SK-N-SH (cell line): ENCODE data around the gene HSF4. TPM values are rescaled to one million over a fixed set of nuclear protein-coding genes. Genes with fewer than 3 reads are reported as not detected.

Experiments
- CTCF ChIA-PET: fragments of 300-600, 350-600 bp; formaldehyde crosslinking; extraction: SDS; loops from one replicate; lab custom pipeline; 2021; lab: Yijun Ruan, JAX
- POLR2A ChIA-PET: fragments of 350-600 bp; sonication (Branson Sonifier 250); formaldehyde crosslinking; extraction: SDS; loops from one replicate; lab custom pipeline; 2020; ENCODE audit warnings: antibody characterized with exemption, inconsistent platforms; lab: Yijun Ruan, JAX
- DNase-seq: peaks from one replicate; pipeline ENCODE4 v3.0.0; 2012
- H2AFZ ChIP-seq: fragments of 200-600 bp; sonication (generic); 2 replicates; pipeline ENCODE4 v1.8.1; 2016; ENCODE audit warnings: antibody characterized with exemption, mild to moderate bottlenecking, low read depth
- H3F3A ChIP-seq: fragments of 200-600 bp; sonication (generic); replicated peaks from 2 replicates; pipeline ENCODE3; 2016; ENCODE audit warnings: antibody characterized with exemption, mild to moderate bottlenecking; ENCODE audit not compliant: insufficient read depth
- H3K27ac ChIP-seq, 2 experiments: fragments of 200-500 bp in 1 of 2; fragments of 200-600 bp in 1 of 2; sonication (Bioruptor generic) in 1 of 2; sonication (generic), shearing (Covaris generic) in 1 of 2; 2 replicates each; pipeline versions ENCODE4 v1.5.1 to v1.6.1; 2014 to 2016; ENCODE audit warnings: low read depth in 2 of 2, inconsistent platforms in 1 of 2, low read length in 1 of 2, mild to moderate bottlenecking in 1 of 2, mixed read lengths in 1 of 2
- H3K27me3 ChIP-seq: fragments of 200-600 bp; sonication (generic), shearing (Covaris generic); 2 replicates; pipeline ENCODE4 v1.6.1; 2016; ENCODE audit warnings: mixed run types; ENCODE audit not compliant: insufficient read depth
- H3K36me3 ChIP-seq, 2 experiments: fragments of 200-500 bp in 1 of 2; fragments of 200-600 bp in 1 of 2; sonication (Bioruptor generic) in 1 of 2; sonication (generic) in 1 of 2; replicated peaks in 1 of 2; 2 replicates each; pipeline versions ENCODE3 to v1.5.1; 2014 to 2016; ENCODE audit warnings: low read length in 1 of 2, mild to moderate bottlenecking in 1 of 2; ENCODE audit not compliant: insufficient read depth in 2 of 2, control insufficient read depth in 1 of 2
- H3K4me1 ChIP-seq, 2 experiments: fragments of 200-500 bp in 1 of 2; fragments of 200-600 bp in 1 of 2; sonication (Bioruptor generic) in 1 of 2; sonication (generic), shearing (Covaris generic) in 1 of 2; 2 replicates each; pipeline versions ENCODE4 v1.5.1 to v1.6.1; 2014 to 2016; ENCODE audit warnings: low read depth in 1 of 2, low read length in 1 of 2, mixed run types in 1 of 2; ENCODE audit not compliant: insufficient read depth in 2 of 2, control insufficient read depth in 1 of 2
- H3K4me2 ChIP-seq: fragments of 200-600 bp; sonication (generic), shearing (Covaris generic); 2 replicates; pipeline ENCODE4 v1.6.1; 2017; ENCODE audit warnings: mixed run types
- H3K4me3 ChIP-seq, 2 experiments: fragments of 200-500 bp in 1 of 2; fragments of 200-600 bp in 1 of 2; sonication (Bioruptor generic) in 1 of 2; sonication (generic), shearing (Covaris generic) in 1 of 2; 2 replicates each; pipeline versions ENCODE4 v1.5.1 to v1.8.1; 2014 to 2016; ENCODE audit warnings: low read depth in 2 of 2, inconsistent platforms in 1 of 2, low read length in 1 of 2, mild to moderate bottlenecking in 1 of 2, mixed read lengths in 1 of 2, moderate library complexity in 1 of 2
- H3K79me2 ChIP-seq: fragments of 200-600 bp; sonication (generic); 2 replicates; pipeline ENCODE4 v1.8.1; 2017; ENCODE audit warnings: mild to moderate bottlenecking; ENCODE audit not compliant: insufficient read depth
- H3K9ac ChIP-seq: fragments of 200-600 bp; sonication (generic); 2 replicates; pipeline ENCODE4 v1.6.1; 2017; ENCODE audit warnings: mixed run types
- H3K9me2 ChIP-seq: fragments of 200-600 bp; sonication (generic); 2 replicates; pipeline ENCODE4 v1.6.1; 2017; ENCODE audit warnings: mixed run types
- H3K9me3 ChIP-seq: fragments of 200-600 bp; sonication (generic); 2 replicates; pipeline ENCODE4 v1.6.1; 2017; ENCODE audit warnings: mixed run types, mild to moderate bottlenecking, moderate library complexity
- H4K20me1 ChIP-seq: fragments of 200-600 bp; sonication (generic); 2 replicates; pipeline ENCODE4 v1.6.1; 2017; ENCODE audit warnings: mild to moderate bottlenecking, mixed run types; ENCODE audit not compliant: insufficient read depth
- CTCF ChIP-seq: fragments of 200-600 bp; sonication (generic); IDR thresholded peaks from 2 replicates; pipeline ENCODE4 v1.6.1; 2017; ENCODE audit warnings: antibody characterized with exemption, mild to moderate bottlenecking, moderate library complexity
- ELF1 ChIP-seq: IDR thresholded peaks from 2 replicates; pipeline ENCODE4 v1.4.0; 2012
- EZH2phosphoT487 ChIP-seq: fragments of 200-600 bp; sonication (generic); IDR thresholded peaks from 2 replicates; pipeline ENCODE4 v1.6.1; 2017; ENCODE audit warnings: low read depth, mixed run types, mild to moderate bottlenecking, antibody characterized with exemption, moderate library complexity, borderline replicate concordance
- FOXJ3 ChIP-seq: sonication (generic); formaldehyde crosslinking; IDR thresholded peaks from 2 replicates; pipeline ENCODE4 v1.5.1; 2020; ENCODE audit warnings: mild to moderate bottlenecking, missing genetic modification reagents
- FOXM1 ChIP-seq: IDR thresholded peaks from 2 replicates; pipeline ENCODE4 v1.4.0; 2012; ENCODE audit warnings: low read depth, mild to moderate bottlenecking
- IRF3 ChIP-seq: fragments of 150-350 bp; IDR thresholded peaks from 2 replicates; pipeline ENCODE4 v1.6.1; 2016; ENCODE audit warnings: mild to moderate bottlenecking, low read depth, low read length
- MAX ChIP-seq: IDR thresholded peaks from 2 replicates; pipeline ENCODE4 v1.4.0; 2012; ENCODE audit warnings: low read depth
- MXI1 ChIP-seq: IDR thresholded peaks from 2 replicates; pipeline ENCODE4 v1.6.1; 2012; ENCODE audit warnings: mild to moderate bottlenecking, low read depth, low read length, improper control_type of control experiment
- NFIC ChIP-seq: IDR thresholded peaks from 2 replicates; pipeline ENCODE4 v1.4.0; 2012; ENCODE audit warnings: borderline replicate concordance
- PBX3 ChIP-seq: IDR thresholded peaks from 2 replicates; pipeline ENCODE4; 2012
- POLR2AphosphoS5 ChIP-seq: IDR thresholded peaks from 2 replicates; pipeline ENCODE4 v1.6.1; 2012; ENCODE audit warnings: low read depth, low read length
- RAD21 ChIP-seq: IDR thresholded peaks from 2 replicates; pipeline ENCODE4 v1.6.1; 2012; ENCODE audit warnings: mild to moderate bottlenecking, low read length
- RFX5 ChIP-seq: IDR thresholded peaks from 2 replicates; pipeline ENCODE4 v1.6.1; 2012; ENCODE audit warnings: mild to moderate bottlenecking, improper control_type of control experiment, low read length
- RXRA ChIP-seq: IDR thresholded peaks from 2 replicates; pipeline ENCODE4 v1.4.0; 2012; ENCODE audit warnings: low read depth, mild to moderate bottlenecking, borderline replicate concordance
- TCF12 ChIP-seq: IDR thresholded peaks from 2 replicates; pipeline ENCODE4 v1.4.0; 2012
- TEAD4 ChIP-seq: IDR thresholded peaks from 2 replicates; pipeline ENCODE4 v1.4.0; 2012; ENCODE audit warnings: mild to moderate bottlenecking, borderline replicate concordance; ENCODE audit not compliant: insufficient read depth
- USF2 ChIP-seq: fragments of 150-350 bp; IDR thresholded peaks from 2 replicates; pipeline ENCODE4 v1.6.1; 2017; ENCODE audit warnings: antibody characterized with exemption, low read length, low read depth, borderline replicate concordance
- YY1 ChIP-seq: IDR thresholded peaks from 2 replicates; pipeline ENCODE4 v1.4.0; 2012; ENCODE audit warnings: low read depth, mild to moderate bottlenecking
- ZBTB33 ChIP-seq: IDR thresholded peaks from 2 replicates; pipeline ENCODE4 v1.4.0; 2012; ENCODE audit warnings: low read depth, borderline replicate concordance
- WGBS: methylation state at CpG from one replicate; pipeline ENCODE4 v1.1.6; 2017; ENCODE audit warnings: low lambda C conversion rate; 5-methylcytosine and 5-hydroxymethylcytosine counted together
- polyA plus RNA-seq, 3 experiments: library from polyadenylated mRNA; depleted of rRNA; stranded (reverse); fragments of >200 nt; gene quantifications; 2 replicates each; pipeline ENCODE4 v1.2.3, GENCODE V29; 2012

Gene HSF4
- polyA plus RNA-seq, 1 of the 3 experiments (the other 2 are of a cell fraction) = 33.4 TPM

- Histone ChIP-seq H3K9me2 (no peaks in the 10 kb centered on the region), H3F3A (peaks cover 19% of the 10 kb centered on the region), H3K9me3 (no peaks in the 10 kb centered on the region), H3K27me3 (no peaks in the 10 kb centered on the region), H2AFZ (no peak overlapping the region), H3K9ac (no peak overlapping the region), H4K20me1 (peaks cover 8% of the 10 kb centered on the region), H3K4me3 (no peak overlapping the region), H3K27ac (no peak overlapping the region), H3K4me1 (peaks cover 0 to 4% of the 10 kb centered on the region in 2 experiments; a peak in 1 of 4 replicates), H3K79me2 (peaks cover 68% of the 10 kb centered on the region), H3K36me3 (peaks cover 8 to 26% of the 10 kb centered on the region in 2 experiments), H3K4me2 (no peak overlapping the region)
- TF ChIP-seq IRF3 (no peak), YY1 (no peak), RXRA (no peak), USF2 (no peak), TCF12 (no peak), FOXM1 (no peak), RFX5 (no peak), FOXJ3 (CRISPR knock-in tag) (no peak), EZH2phosphoT487 (no peak), ZBTB33 (no peak), NFIC (no peak), TEAD4 (no peak), ELF1 (no peak), RAD21 (no peak), MAX (no peak), PBX3 (no peak), POLR2AphosphoS5 (no peak), MXI1 (no peak), CTCF (no peak)
- CTCF ChIA-PET = interaction anchor here (0.6 to 0.8 kb wide), 3 partner anchors 100 to 1193 kb away, joined by 3 read pairs; partner anchors contain the start of genes PRMT7 and SLC7A6OS
- 97% methylated on average over 9 of the region's 9 CpGs for WGBS
- POLR2A ChIA-PET = interaction anchor here (0.6 kb wide), 1 partner anchor 8 kb away, joined by 6 read pairs; the partner anchor contains the start of gene PHAF1
- DNase-seq = no peak
These were observed 46.8 kb upstream of the HSF4 start for GRCh38 chr16:67117716-67118115.
